Erythroblast (primary cell): ENCODE results near the gene PNMA6E.
A peak's percentile ranks its signal among the peaks of the same experiment; 100 is the strongest.
"Not testable (repeated sequence)": the region's sequence is repeated elsewhere in the genome, so short reads cannot be mapped to it uniquely, and the experiment has no call there.

ENCODE experiments used
- DNase-seq, 2 experiments: peaks; one replicate each; lab custom pipeline; 2025; lab: John Stamatoyannopoulos, UW
- GATA1 ChIP-seq: IDR thresholded peaks from 2 replicates; pipeline ENCODE4 v1.6.1; 2011; ENCODE audit warnings: low read depth, mild to moderate bottlenecking, control low read depth, low read length, moderate library complexity
- POLR2A ChIP-seq: IDR thresholded peaks from 2 replicates; pipeline ENCODE4 v1.6.1; 2011; ENCODE audit warnings: mild to moderate bottlenecking, low read length

PNMA6E gene

GRCh38 chrX:153392642-153393321, 8.4 kb downstream of the PNMA6E start:
- DNase-seq, result no peak
- TF ChIP-seq GATA1, result no peak
- TF ChIP-seq POLR2A, result no peak

GRCh38 chrX:153389460-153389768, 11.7 kb downstream of the PNMA6E start:
- DNase-seq, result not testable (repeated sequence)

DNA sequence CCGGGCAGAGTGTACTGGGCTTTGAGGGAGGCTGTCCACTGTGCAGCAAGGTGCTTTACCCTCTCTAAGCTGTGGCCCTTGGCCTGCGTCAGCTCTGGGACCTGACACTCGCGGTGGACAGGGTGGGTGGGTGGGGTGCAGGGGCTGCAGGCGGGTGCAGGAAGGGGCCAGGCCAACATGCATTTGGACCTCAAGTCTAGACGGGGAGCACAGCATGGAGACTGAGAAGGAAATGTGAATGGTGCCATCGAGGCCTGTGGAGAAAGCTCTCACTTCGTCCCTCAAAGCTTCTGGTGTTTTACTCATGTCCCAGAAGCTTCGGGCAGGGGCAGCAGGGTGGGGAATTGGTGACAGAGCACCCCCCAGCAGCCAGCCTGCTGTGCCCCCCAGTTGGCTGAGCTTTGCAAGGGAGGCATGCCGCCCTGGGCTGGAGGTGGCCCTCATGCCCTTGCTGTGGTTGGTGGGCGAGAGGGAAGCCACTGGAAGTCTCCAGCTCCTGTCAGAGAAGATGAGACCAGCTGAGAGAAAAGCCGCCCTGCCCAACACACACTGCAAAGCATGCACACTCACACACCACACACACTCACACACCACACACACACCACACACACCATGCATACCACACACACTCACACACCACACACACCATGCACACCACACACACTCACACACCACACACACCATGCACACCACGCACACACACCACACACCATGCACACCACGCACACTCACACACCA, 12.3 kb downstream of the PNMA6E start:
- DNase-seq, result peak in 1 of 2 experiments; percentile 12
- no peak for TF ChIP-seq GATA1
- no peak for TF ChIP-seq POLR2A

GRCh38 chrX:153387987-153388721, 13.0 kb downstream of the PNMA6E start:
- DNase-seq, result no peak
- TF ChIP-seq POLR2A, result no peak
- no peak for TF ChIP-seq GATA1

DNA sequence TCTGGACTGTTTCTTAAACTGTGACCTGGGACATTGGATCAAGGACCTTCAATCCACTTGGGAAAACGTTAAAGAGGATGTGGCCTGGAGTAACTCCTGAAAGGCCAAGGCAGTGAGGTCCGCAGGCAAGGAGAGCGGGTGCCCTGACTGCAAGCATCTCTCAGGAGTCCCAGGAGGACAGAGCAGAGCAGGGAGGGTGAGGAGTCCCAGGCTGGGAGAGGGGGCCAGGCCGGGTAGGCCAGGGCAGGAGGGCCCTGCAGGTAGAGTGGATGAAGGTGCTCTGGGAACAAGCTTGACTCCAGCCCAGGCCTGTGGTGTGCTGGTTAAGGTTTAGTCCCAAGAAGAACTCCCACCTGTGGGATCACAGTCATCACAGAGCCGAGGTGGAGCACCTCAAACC, 13.8 kb downstream of the PNMA6E start:
- TF ChIP-seq POLR2A (no peak), GATA1 (no peak)
- DNase-seq, result no peak

- TF ChIP-seq GATA1 (no peak), POLR2A (no peak)
- DNase-seq, result no peak
These were observed 15.1 kb downstream of the PNMA6E start for GRCh38 chrX:153386097-153386496.

GRCh38 chrX:153384973-153385372, 16.2 kb downstream of the PNMA6E start:
- DNase-seq, result not testable (repeated sequence)

DNA sequence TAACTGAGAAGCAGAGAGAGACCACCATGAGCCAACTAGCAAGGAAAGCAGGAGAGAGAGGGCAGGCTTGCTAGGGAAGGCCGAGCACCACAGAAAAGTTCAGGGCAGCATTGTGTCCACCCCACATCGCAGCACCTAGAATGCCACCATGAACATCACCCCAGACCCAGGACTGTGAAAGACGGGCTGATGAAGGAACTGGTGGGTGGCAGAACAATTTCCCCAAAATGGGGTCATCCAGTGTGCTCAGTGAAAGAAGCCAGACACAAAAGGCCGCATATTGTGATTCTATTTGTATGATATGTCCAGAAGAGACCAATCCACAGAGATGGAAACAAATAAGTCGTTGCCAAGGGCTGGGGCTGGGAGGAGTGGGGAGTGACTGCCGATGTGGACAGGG, 16.8 kb downstream of the PNMA6E start:
- TF ChIP-seq GATA1 (no peak), POLR2A (no peak)
- no peak for DNase-seq

DNA sequence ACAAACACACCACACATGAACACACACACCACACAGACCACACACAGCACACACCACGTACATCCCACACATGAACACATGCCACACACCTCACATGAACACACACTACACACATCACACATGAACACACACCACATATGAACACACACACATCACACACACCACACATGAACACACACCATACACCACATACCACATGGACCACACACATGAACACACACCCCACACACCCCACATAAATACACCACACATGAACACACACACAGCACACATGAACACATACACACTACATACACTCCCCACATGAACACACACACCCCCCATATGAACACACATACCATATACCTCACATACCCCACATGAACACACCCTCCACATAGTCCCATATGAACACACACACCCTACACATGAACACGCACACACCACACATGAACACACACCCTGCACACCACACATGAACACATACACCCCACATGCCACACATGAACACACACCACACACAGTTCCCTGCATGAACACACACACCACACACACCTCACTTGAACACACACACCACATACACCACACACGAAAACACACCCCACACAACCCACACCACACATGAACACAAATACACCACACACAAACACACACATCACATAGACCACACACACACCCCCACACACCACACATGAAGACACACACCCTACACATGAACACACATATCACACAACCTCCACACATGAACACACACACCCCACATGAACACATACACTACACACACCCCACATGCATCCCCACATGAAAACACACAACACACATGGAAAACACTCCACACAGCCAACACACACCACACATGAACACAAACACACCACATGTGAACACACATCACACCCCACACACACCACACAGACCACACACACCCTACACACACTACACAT, 18.3 kb downstream of the PNMA6E start:
- TF ChIP-seq GATA1, result no peak
- no peak for TF ChIP-seq POLR2A
- peak in 1 of 2 experiments; percentile 10 for DNase-seq

DNA sequence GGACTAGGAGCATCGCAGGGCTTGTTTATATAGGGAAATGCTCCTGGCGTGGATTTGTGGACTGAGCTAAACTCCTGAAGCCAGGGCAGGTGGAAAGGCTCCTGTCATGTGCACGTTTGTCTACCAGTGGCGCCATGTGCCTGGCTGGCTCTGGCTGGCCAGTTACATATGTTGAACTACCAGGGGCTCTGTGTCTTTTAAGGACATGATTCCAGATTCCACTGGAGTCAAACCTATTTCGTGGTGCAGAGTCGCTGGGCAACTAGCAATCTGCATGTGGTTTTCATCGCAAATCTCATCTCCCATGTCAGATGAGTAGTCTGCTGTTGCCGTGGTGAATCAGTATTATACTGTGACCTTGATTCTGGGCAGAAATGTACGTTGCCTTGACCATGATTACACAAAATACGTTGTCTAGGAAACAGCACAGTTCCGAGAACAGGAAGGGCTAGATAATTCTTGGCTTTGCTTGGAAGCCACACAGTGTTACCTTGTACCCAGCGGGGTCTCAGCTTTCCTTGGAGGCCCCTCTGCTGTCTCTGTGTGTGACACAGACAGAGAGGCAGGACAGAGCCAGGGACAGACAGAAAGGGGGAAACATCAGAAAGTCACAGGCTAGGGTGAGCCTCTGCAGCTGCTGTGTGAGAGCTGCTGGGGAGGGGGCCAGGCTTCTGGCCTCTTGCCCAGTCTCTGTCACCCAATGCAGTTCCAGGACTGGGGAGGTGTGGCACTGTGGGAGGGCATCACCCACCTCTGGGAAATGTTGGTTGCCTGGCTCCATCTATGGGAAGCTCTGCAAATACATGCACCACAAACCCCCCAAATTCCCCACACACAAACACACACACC, 19.2 kb downstream of the PNMA6E start:
- no peak for TF ChIP-seq GATA1
- no peak for TF ChIP-seq POLR2A
- peak; percentile 37 to 72 for DNase-seq

- no peak for TF ChIP-seq POLR2A
- TF ChIP-seq GATA1, result no peak
- no peak for DNase-seq
These were observed 20.5 kb downstream of the PNMA6E start for GRCh38 chrX:153380691-153381090.

- TF ChIP-seq POLR2A (no peak), GATA1 (no peak)
- peak; percentile 1 to 24 for DNase-seq
These were observed 21.1 kb downstream of the PNMA6E start for GRCh38 chrX:153379971-153380581.

DNA sequence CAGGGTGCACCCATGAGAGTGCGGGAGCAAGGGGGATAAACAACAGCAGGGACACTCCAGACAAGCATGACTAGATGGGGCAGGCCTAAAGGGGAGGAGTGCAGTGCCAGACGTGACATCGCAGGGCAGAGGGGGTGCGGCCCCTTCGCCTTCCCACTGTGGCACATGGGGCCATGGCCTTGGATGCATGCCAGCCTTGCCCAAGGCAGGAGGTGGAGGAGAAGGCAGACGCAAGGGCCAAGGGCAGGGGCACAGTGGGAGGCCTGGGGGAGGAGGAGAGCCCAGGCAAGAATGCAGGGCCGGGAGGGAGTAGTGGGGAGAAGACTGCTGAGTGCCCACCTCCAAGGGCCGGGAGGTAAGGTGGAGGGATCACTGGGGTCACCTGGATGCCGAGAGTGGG, 21.6 kb downstream of the PNMA6E start:
- DNase-seq, result no peak
- TF ChIP-seq POLR2A, result no peak
- no peak for TF ChIP-seq GATA1
